Smooth muscle cell (in vitro differentiated cells): ENCODE results near the gene WDR64. TPM values are rescaled to one million over a fixed set of nuclear protein-coding genes. Genes with fewer than 3 reads are reported as not detected.

Experiments
- DNase-seq: peaks from one replicate; lab custom pipeline; 2025; ENCODE audit not compliant: unreplicated experiment; lab: John Stamatoyannopoulos, UW
- H2AFZ ChIP-seq: fragments of 200-600 bp; sonication (generic); 2 replicates; pipeline ENCODE4 v1.6.0; 2016; ENCODE audit warnings: antibody characterized with exemption, low read depth, mild to moderate bottlenecking
- H3F3A ChIP-seq: fragments of 200-600 bp; sonication (generic); 2 replicates; pipeline ENCODE4 v1.6.0; 2017; ENCODE audit warnings: antibody characterized with exemption, low read depth
- H3K27ac ChIP-seq: fragments of 200-600 bp; sonication (generic); 2 replicates; pipeline ENCODE4 v1.5.1; 2016; ENCODE audit warnings: low read depth, mild to moderate bottlenecking
- H3K27me3 ChIP-seq: fragments of 200-600 bp; sonication (generic); 2 replicates; pipeline ENCODE4 v1.6.1; 2016; ENCODE audit warnings: low read depth, mild to moderate bottlenecking
- H3K36me3 ChIP-seq: fragments of 200-600 bp; sonication (generic); 2 replicates; pipeline ENCODE4 v1.5.1; 2016; ENCODE audit warnings: low read depth
- H3K4me1 ChIP-seq: fragments of 200-600 bp; sonication (generic); 2 replicates; pipeline ENCODE4 v1.5.1; 2016; ENCODE audit warnings: low read depth
- H3K4me2 ChIP-seq: fragments of 200-600 bp; sonication (generic); 2 replicates; pipeline ENCODE4 v1.6.0; 2016; ENCODE audit warnings: mild to moderate bottlenecking
- H3K4me3 ChIP-seq: fragments of 200-600 bp; sonication (generic); 2 replicates; pipeline ENCODE4 v1.5.1; 2016; ENCODE audit warnings: mild to moderate bottlenecking
- H3K79me2 ChIP-seq: fragments of 200-600 bp; sonication (generic); 2 replicates; pipeline ENCODE4 v1.6.0; 2016; ENCODE audit warnings: low read depth, mild to moderate bottlenecking
- H3K9ac ChIP-seq: fragments of 200-600 bp; sonication (generic); 2 replicates; pipeline ENCODE4 v1.6.0; 2016; ENCODE audit warnings: low read depth
- H3K9me3 ChIP-seq: fragments of 200-600 bp; sonication (generic); replicated peaks from 2 replicates; pipeline ENCODE4 v1.5.1; 2016; ENCODE audit warnings: low read depth
- H4K20me1 ChIP-seq: fragments of 200-600 bp; sonication (generic); 2 replicates; pipeline ENCODE4 v1.6.0; 2016; ENCODE audit warnings: low read depth
- WGBS: methylation state at CpG from one replicate; pipeline ENCODE4 v1.1.7; 2016; ENCODE audit warnings: low lambda C conversion rate; 5-methylcytosine and 5-hydroxymethylcytosine counted together
- polyA plus RNA-seq: library from polyadenylated mRNA; unstranded; fragments of >200 nt; fragmentation: Nextera tagmentation; extraction: Ambion mirVana; gene quantifications from 2 replicates; pipeline ENCODE4 v1.2.1, GENCODE V29; 2016
- total RNA-seq: library from RNA; depleted of rRNA; stranded (reverse); fragments of >200 nt; gene quantifications from 2 replicates; pipeline ENCODE4 v1.2.3, GENCODE V29; 2014
- TF ChIP-seq, protein P1 (sequence below): fragments of 200-600 bp; sonication (generic); IDR thresholded peaks from 2 replicates; pipeline ENCODE4 v1.5.1; 2017; ENCODE audit warnings: borderline replicate concordance, mild to moderate bottlenecking, antibody characterized with exemption; ENCODE audit not compliant: insufficient read depth, poor library complexity, severe bottlenecking

The WDR64 gene
- total and polyA plus RNA-seq, 2 experiments from 2014 or later: not detected

DNA sequence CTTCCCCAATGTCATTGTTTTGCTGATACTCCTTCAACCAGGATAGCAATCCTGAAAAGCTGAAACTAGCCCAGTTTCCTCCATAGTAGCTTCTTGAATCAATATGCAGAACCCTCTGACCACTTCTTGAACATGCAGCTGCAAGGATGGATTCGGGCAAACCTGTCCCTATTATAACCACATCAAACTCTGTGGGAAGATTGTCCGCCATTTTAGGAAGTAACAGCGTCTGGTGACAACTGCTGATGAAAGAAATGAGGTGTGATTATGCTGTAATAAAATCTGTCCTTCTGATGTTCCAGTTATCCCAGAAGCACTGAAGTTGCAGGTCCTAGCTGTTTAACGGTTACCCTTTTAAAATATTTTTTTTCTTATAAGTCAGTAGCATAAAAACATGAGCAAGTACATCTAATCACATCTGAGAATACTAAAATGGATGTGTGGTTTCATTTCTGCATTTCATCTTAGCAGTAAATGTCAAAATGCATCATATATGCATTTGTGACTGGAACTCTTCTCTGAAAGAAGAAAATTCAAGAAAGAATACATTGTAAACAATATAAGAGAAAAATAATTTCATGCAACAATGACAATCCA, 16.4 kb upstream of the WDR64 start:
- H3K4me2 ChIP-seq: no peak overlapping the region
- DNase-seq: no peak
- H3K27ac ChIP-seq: no peak overlapping the region
- no peaks in the 10 kb centered on the region for H3K27me3 ChIP-seq
- no peak overlapping the region for H3K9ac ChIP-seq
- peaks cover 54% of the 10 kb centered on the region for H3K79me2 ChIP-seq
- peaks cover 27% of the 10 kb centered on the region for H3K4me1 ChIP-seq
- TF ChIP-seq, protein P1, sequence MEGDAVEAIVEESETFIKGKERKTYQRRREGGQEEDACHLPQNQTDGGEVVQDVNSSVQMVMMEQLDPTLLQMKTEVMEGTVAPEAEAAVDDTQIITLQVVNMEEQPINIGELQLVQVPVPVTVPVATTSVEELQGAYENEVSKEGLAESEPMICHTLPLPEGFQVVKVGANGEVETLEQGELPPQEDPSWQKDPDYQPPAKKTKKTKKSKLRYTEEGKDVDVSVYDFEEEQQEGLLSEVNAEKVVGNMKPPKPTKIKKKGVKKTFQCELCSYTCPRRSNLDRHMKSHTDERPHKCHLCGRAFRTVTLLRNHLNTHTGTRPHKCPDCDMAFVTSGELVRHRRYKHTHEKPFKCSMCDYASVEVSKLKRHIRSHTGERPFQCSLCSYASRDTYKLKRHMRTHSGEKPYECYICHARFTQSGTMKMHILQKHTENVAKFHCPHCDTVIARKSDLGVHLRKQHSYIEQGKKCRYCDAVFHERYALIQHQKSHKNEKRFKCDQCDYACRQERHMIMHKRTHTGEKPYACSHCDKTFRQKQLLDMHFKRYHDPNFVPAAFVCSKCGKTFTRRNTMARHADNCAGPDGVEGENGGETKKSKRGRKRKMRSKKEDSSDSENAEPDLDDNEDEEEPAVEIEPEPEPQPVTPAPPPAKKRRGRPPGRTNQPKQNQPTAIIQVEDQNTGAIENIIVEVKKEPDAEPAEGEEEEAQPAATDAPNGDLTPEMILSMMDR: no peak
- no peaks in the 10 kb centered on the region for H3K36me3 ChIP-seq
- H4K20me1 ChIP-seq: peaks cover 23% of the 10 kb centered on the region
- peaks cover 3% of the 10 kb centered on the region for H3F3A ChIP-seq
- no peaks in the 10 kb centered on the region for H3K9me3 ChIP-seq
- WGBS: 92% methylated on average over 4 of the region's 4 CpGs
- no peak overlapping the region for H2AFZ ChIP-seq
- H3K4me3 ChIP-seq: no peak overlapping the region

DNA sequence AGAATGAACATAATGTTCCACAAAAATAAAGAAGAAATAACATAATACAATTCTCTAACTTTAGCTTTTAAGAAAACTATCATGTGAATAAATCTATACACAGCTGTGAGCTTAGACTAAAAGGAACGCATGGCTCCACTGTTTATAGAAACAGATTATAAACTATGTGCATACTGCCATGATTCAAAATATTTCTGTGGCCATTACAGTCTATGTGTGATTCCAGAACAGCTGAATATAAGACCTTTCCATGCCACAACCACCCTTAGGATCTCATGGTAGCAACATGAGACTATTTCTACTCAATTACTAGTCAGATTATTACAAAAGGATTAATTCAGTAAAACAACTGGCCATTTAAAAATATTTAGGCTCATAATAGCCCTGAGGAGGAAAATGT, 15.8 kb upstream of the WDR64 start:
- H3K9ac ChIP-seq: no peak overlapping the region
- H3F3A ChIP-seq: peaks cover 6% of the 10 kb centered on the region
- H4K20me1 ChIP-seq: peaks cover 23% of the 10 kb centered on the region
- no peak overlapping the region for H3K4me2 ChIP-seq
- no peak overlapping the region for H3K4me3 ChIP-seq
- H3K79me2 ChIP-seq: peaks cover 54% of the 10 kb centered on the region
- no peaks in the 10 kb centered on the region for H3K36me3 ChIP-seq
- H3K27ac ChIP-seq: peak overlapping the region; percentile 25
- H2AFZ ChIP-seq: no peak overlapping the region
- H3K9me3 ChIP-seq: no peaks in the 10 kb centered on the region
- H3K4me1 ChIP-seq: peaks cover 27% of the 10 kb centered on the region
- TF ChIP-seq, protein P1: no peak
- DNase-seq: no peak
- no peaks in the 10 kb centered on the region for H3K27me3 ChIP-seq
- 81% methylated on average over 1 of the region's 1 CpG for WGBS

DNA sequence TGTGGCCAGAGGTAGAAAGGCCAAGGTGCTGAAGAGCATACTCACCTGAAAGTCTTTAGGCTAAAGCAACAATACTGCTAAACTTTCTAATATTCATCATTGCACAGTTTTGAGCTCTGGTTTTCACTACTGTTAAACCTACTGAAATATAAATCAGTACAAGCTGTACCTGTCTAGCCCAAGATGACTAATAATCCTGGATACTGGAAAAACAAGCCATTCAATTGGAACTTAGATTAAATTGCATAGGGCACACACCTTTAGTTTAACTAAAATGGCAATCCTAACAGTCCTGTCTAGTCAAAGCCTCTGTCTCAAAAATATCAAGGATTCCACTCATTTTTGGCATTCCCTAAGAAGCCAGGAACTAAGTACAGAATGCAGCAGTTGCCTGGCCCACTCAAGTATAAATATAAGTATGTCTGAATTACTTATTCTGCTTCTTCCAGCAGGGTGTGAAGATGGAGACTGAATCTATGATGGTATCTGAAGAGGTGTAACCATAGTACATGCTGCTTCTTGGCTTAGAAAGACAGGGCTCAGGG, 15.0 kb upstream of the WDR64 start:
- Histone ChIP-seq H3F3A (peaks cover 6% of the 10 kb centered on the region), H3K9me3 (no peaks in the 10 kb centered on the region), H4K20me1 (peaks cover 23% of the 10 kb centered on the region), H3K4me2 (peak overlapping the region; percentile 99), H2AFZ (no peak overlapping the region), H3K79me2 (peaks cover 54% of the 10 kb centered on the region), H3K36me3 (no peaks in the 10 kb centered on the region), H3K4me3 (peak overlapping the region; percentile 93), H3K27me3 (no peaks in the 10 kb centered on the region), H3K27ac (peak overlapping the region; percentile 25), H3K4me1 (peaks cover 27% of the 10 kb centered on the region), H3K9ac (no peak overlapping the region)
- TF ChIP-seq, protein P1: no peak
- DNase-seq: no peak

DNA sequence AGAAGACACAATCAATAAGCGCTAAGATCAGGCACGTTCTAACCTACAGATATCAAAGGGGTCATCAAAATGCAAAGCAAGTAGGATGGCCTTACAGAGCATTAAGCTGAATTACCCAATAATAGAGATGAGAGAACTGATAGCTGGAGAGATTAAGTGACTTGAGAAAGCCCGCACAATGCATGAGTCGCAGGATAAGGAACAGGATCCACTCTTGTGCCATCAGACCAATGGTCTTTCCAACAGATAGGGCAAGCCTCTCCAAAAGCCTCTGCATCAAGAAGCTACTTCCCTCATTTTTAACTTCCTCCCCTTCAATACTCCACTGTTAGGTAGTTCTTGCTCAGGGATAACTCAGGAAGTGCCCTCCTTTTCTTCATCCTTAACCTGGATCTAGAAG, 14.5 kb upstream of the WDR64 start:
- Histone ChIP-seq H3K4me3 (peak overlapping the region; percentile 93), H3K27ac (peak overlapping the region; percentile 21), H3K36me3 (no peaks in the 10 kb centered on the region), H3K27me3 (no peaks in the 10 kb centered on the region), H3K79me2 (peaks cover 51% of the 10 kb centered on the region), H3K9me3 (no peaks in the 10 kb centered on the region), H3K4me2 (peak overlapping the region; percentile 99), H3F3A (peaks cover 6% of the 10 kb centered on the region), H3K9ac (no peak overlapping the region), H2AFZ (no peak overlapping the region), H4K20me1 (peaks cover 23% of the 10 kb centered on the region), H3K4me1 (peaks cover 27% of the 10 kb centered on the region)
- 48% methylated on average over 4 of the region's 4 CpGs for WGBS
- no peak for DNase-seq
- TF ChIP-seq, protein P1: no peak
